MCF 10A (cell line): ENCODE data around the gene SLC44A5. TPM values are rescaled to one million over a fixed set of nuclear protein-coding genes. Genes with fewer than 3 reads are reported as not detected.
"Not testable (repeated sequence)": the region's sequence is repeated elsewhere in the genome, so short reads cannot be mapped to it uniquely, and the experiment has no call there.

Experiments
- BruUV-seq: library from RNA; stranded (reverse); fragments of 400-500 nt; replicated peaks from 2 replicates; lab custom pipeline; 2021; lab: Mats Ljungman, UMichigan
- CTCF ChIA-PET: fragments of 300-600 bp; sonication (Branson Sonifier 250); formaldehyde crosslinking; extraction: SDS; loops from one replicate; lab custom pipeline; 2021; ENCODE audit warnings: antibody characterized with exemption, inconsistent platforms; lab: Yijun Ruan, JAX
- POLR2A ChIA-PET: fragments of 300-600, 350-650 bp; sonication (Branson Sonifier 250); formaldehyde crosslinking; extraction: SDS; loops from one replicate; lab custom pipeline; 2020; ENCODE audit warnings: antibody characterized with exemption, inconsistent platforms; lab: Yijun Ruan, JAX
- DNase-seq: peaks from one replicate; pipeline ENCODE4 v3.0.0-alpha.2; 2018; ENCODE audit not compliant: unreplicated experiment
- H3K27ac Mint-ChIP-seq: one replicate; pipeline ENCODE4 v1.8.0; 2022; ENCODE audit warnings: mild to moderate bottlenecking, low read depth, mixed read lengths; ENCODE audit not compliant: unreplicated experiment
- H3K27me3 Mint-ChIP-seq: one replicate; pipeline ENCODE4 v1.8.0; 2022; ENCODE audit warnings: mixed read lengths; ENCODE audit not compliant: insufficient read depth, unreplicated experiment
- H3K36me3 Mint-ChIP-seq: one replicate; pipeline ENCODE4 v1.8.0; 2022; ENCODE audit warnings: mild to moderate bottlenecking, moderate library complexity, mixed read lengths; ENCODE audit not compliant: insufficient read depth, unreplicated experiment
- H3K4me1 Mint-ChIP-seq: one replicate; pipeline ENCODE4 v1.8.0; 2022; ENCODE audit warnings: mixed read lengths; ENCODE audit not compliant: insufficient read depth, unreplicated experiment
- H3K4me3 Mint-ChIP-seq: one replicate; pipeline ENCODE4 v1.8.0; 2022; ENCODE audit warnings: mild to moderate bottlenecking, moderate library complexity, mixed read lengths; ENCODE audit not compliant: unreplicated experiment
- H3K9me3 Mint-ChIP-seq: one replicate; pipeline ENCODE4 v1.8.0; 2022; ENCODE audit warnings: mixed read lengths; ENCODE audit not compliant: unreplicated experiment
- CTCF ChIP-seq: fragments of 200-600 bp; IDR thresholded peaks from one replicate; pipeline ENCODE4 v1.8.0; 2022; ENCODE audit warnings: antibody characterized with exemption, mild to moderate bottlenecking; ENCODE audit not compliant: unreplicated experiment
- intact Hi-C: fragments of 100-400 bp; cut with micrococcal nuclease; formaldehyde crosslinking; loops from 2 replicates; pipeline ENCODE4 v1.14.1; 2022
- total RNA-seq: library from RNA; stranded (reverse); gene quantifications from 2 replicates; pipeline ENCODE4 v1.2.3, GENCODE V29; 2022

Gene SLC44A5
- total RNA-seq, 1 experiment from 2014 or later: 14.3 TPM

- no TSS peak for BruUV-seq
Measured at GRCh38 chr1:75273110-75273509, 337.8 kb downstream of the SLC44A5 start.

DNA sequence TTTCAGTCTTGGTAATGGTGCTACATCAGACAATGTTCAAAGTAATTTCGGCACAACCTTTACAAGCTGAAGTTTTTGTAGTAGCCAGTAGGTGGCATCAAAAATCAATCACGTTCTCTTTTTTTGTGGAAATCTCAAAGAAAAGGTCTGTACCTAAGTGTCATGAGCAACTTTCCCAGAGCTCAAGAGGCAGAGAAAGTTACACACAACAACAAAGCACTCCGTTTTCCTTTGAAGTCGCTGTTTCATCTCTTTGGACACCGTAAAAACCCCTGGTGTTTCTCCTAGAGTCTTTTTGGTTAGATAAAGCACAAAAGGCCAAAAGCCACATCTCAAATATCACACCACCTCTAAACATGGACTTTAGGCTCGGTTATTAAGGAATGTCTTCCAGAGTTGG lies 345.1 kb downstream of the SLC44A5 start:
- Mint-ChIP-seq H3K36me3 (no peaks in the 10 kb centered on the region), H3K4me1 (no peaks in the 10 kb centered on the region), H3K4me3 (no peak overlapping the region), H3K27me3 (no peaks in the 10 kb centered on the region), H3K27ac (no peak overlapping the region), H3K9me3 (no peaks in the 10 kb centered on the region)
- peak; percentile 66 for TF ChIP-seq CTCF
- ChIA-PET CTCF (interaction anchor here (0.6 to 3.1 kb wide), 46 partner anchors 8 to 525 kb away, joined by 3 to 57 read pairs (median 4); no protein-coding TSS in a partner anchor), POLR2A (interaction anchor here (0.7 to 1.8 kb wide), 10 partner anchors 8 to 520 kb away, joined by 3 to 11 read pairs (median 4); no protein-coding TSS in a partner anchor)
- peak; percentile 63 for DNase-seq
- no TSS peak for BruUV-seq
- intact Hi-C loops: loop anchor here (1.0 to 5.0 kb wide), 4 partner anchors 112 to 522 kb away; partner anchors contain the start of genes ACADM and RABGGTB

More at GRCh38 chr1:75273110-75273509, 337.8 kb downstream of the SLC44A5 start:
- no peak overlapping the region for H3K27ac Mint-ChIP-seq
- ChIA-PET CTCF (no interaction called here), POLR2A (interaction anchor here (2.0 kb wide), 1 partner anchor 7 kb away, joined by 4 read pairs; no protein-coding TSS in a partner anchor)
- DNase-seq: no peak
- H3K27me3 Mint-ChIP-seq: peaks cover 22% of the 10 kb centered on the region
- H3K9me3 Mint-ChIP-seq: no peaks in the 10 kb centered on the region
- TF ChIP-seq CTCF: no peak
- intact Hi-C loops: no loop called here
- H3K4me1 Mint-ChIP-seq: no peaks in the 10 kb centered on the region
- no peak overlapping the region for H3K4me3 Mint-ChIP-seq
- peaks cover 10% of the 10 kb centered on the region for H3K36me3 Mint-ChIP-seq

DNA sequence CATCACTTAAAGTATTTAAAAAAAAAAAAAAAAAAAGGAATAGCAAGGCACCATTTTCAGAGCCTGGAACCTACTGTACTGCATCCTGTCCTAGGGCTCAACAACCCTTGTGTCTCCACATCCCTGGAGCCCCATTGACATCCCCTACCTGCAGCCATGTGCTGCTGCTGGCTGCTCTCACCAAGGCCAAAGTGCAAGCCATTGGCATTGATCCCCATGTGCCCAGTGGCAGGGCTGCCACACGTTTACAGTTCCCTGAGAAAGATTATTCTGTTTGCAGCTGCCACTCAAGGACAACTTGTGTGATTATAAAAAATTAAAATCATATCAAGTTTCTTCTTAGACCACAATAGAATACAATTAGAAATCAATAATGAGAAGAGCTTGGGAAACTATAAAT lies 346.8 kb downstream of the SLC44A5 start:
- TF ChIP-seq CTCF: no peak
- intact Hi-C loops: no loop called here
- DNase-seq: no peak
- Mint-ChIP-seq H3K9me3 (no peaks in the 10 kb centered on the region), H3K27ac (no peak overlapping the region), H3K36me3 (no peaks in the 10 kb centered on the region), H3K4me3 (no peak overlapping the region), H3K27me3 (no peaks in the 10 kb centered on the region), H3K4me1 (no peaks in the 10 kb centered on the region)
- no TSS peak for BruUV-seq
- POLR2A ChIA-PET: interaction anchor here (0.7 kb wide), 2 partner anchors 110 to 1443 kb away, joined by 3 to 4 read pairs; no protein-coding TSS in a partner anchor
- CTCF ChIA-PET: interaction anchor here (0.6 to 1.3 kb wide), 7 partner anchors 14 to 459 kb away, joined by 3 to 4 read pairs (median 4); no protein-coding TSS in a partner anchor

DNA sequence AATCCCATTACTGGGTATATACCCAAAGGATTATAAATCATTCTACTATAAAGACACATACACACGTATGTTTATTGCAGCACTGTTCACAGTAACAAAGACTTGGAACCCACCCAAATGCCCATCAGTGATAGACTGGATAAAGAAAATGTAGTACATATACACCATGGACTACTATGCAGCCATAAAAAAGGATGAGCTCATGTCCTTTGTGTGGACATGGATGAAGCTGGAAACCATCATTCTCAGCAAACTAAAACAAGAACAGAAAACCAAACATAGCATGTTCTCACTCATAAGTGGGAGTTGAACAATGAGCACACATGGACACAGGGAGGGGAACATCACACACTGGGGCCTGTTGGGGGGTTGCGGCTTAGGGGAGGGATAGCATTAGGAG lies 347.3 kb downstream of the SLC44A5 start:
- H3K9me3 Mint-ChIP-seq, H3K4me1 Mint-ChIP-seq, H3K27me3 Mint-ChIP-seq, H3K36me3 Mint-ChIP-seq, BruUV-seq, intact Hi-C loops, H3K27ac Mint-ChIP-seq, DNase-seq, H3K4me3 Mint-ChIP-seq: not testable (repeated sequence)
- ChIA-PET POLR2A (interaction anchor here (0.7 kb wide), 1 partner anchor 1443 kb away, joined by 4 read pairs; no protein-coding TSS in a partner anchor), CTCF (interaction anchor here (0.7 to 1.3 kb wide), 4 partner anchors 14 to 460 kb away, joined by 4 read pairs; no protein-coding TSS in a partner anchor)

- H3K9me3 Mint-ChIP-seq, intact Hi-C loops, H3K27ac Mint-ChIP-seq, DNase-seq, H3K27me3 Mint-ChIP-seq, CTCF ChIA-PET, H3K36me3 Mint-ChIP-seq, H3K4me3 Mint-ChIP-seq, H3K4me1 Mint-ChIP-seq, BruUV-seq: not testable (repeated sequence)
- POLR2A ChIA-PET: interaction anchor here (1.0 kb wide), 1 partner anchor 136 kb away, joined by 4 read pairs; no protein-coding TSS in a partner anchor
Measured at GRCh38 chr1:75261946-75262345, 349.0 kb downstream of the SLC44A5 start.
